ENCODE data around the gene RUFY3.

Gene RUFY3

DNA sequence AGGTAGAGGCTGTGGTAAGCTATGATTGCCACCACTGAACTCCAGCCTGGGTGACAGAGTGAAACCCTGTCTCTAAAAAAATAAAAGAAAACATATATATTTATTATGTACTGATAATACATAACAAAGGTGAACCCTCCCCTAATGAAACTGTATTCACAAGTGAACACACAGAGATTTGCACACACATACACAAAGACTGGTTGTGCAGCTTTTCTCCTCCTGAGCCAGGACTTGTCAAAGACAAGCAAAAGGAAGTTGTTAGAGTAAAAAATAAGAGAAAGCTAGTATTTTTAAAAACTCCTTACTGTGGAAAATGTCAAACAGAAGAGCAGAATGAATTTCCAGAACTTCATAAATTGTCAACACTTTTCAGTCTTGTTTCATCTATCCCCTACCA, 119.4 kb downstream of the RUFY3 start:
- H3K79me2 ChIP-seq (ENCODE audit: insufficient read depth, low read depth), result peaks cover 29% of the 10 kb centered on the region
- H3K36me3 ChIP-seq (ENCODE audit: insufficient read depth), result no peaks in the 10 kb centered on the region
- TF ChIP-seq CTCF (conservative IDR thresholded peaks at IDR 0.05; ENCODE audit: low read depth, low read length), result no peak
- H4K20me1 ChIP-seq (ENCODE audit: insufficient read depth), result peaks cover 17% of the 10 kb centered on the region
- H3K9ac ChIP-seq, result no peak overlapping the region
- H3K4me2 ChIP-seq, result no peak overlapping the region
- no peaks in the 10 kb centered on the region for H3K27me3 ChIP-seq (ENCODE audit: insufficient read depth, low read depth)
- no peak overlapping the region for H2AFZ ChIP-seq (ENCODE audit: low read depth)
- no peak overlapping the region for H3K4me3 ChIP-seq (IDR thresholded peaks at IDR 0.05; ENCODE audit: insufficient read depth, low read depth, low read length)
- H3K4me1 ChIP-seq (ENCODE audit: low read depth, poor library complexity, severe bottlenecking), result peaks cover 27% of the 10 kb centered on the region
- H3K27ac ChIP-seq, result no peak overlapping the region

DNA sequence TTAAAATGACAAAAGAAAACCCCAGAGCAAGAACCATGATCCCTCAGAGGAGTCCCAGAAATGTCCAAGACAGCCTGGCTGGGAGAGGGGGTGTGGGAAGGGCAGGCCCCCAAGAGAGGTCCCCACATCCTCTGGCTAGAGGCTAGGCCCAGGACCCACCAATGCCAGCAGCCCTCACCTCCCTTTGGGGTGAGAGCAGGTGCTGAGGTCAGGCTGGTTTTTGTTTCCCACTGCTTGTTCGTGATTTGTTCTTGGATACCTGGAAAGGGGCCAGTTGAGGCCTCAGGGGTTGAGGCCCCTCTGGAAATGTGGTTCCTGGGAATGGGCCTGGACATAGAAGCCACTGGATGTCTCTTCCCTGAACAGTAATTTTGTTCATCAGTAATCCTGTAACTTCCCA, 120.2 kb downstream of the RUFY3 start:
- no peak overlapping the region for H2AFZ ChIP-seq (ENCODE audit: low read depth)
- no peak for TF ChIP-seq CTCF (conservative IDR thresholded peaks at IDR 0.05; ENCODE audit: low read depth, low read length)
- no peaks in the 10 kb centered on the region for H3K27me3 ChIP-seq (ENCODE audit: insufficient read depth, low read depth)
- H3K4me1 ChIP-seq (ENCODE audit: low read depth, poor library complexity, severe bottlenecking), result peaks cover 23% of the 10 kb centered on the region
- no peaks in the 10 kb centered on the region for H3K36me3 ChIP-seq (ENCODE audit: insufficient read depth)
- H3K27ac ChIP-seq, result no peak overlapping the region
- H3K9ac ChIP-seq, result no peak overlapping the region
- no peak overlapping the region for H3K4me3 ChIP-seq (IDR thresholded peaks at IDR 0.05; ENCODE audit: insufficient read depth, low read depth, low read length)
- peaks cover 22% of the 10 kb centered on the region for H3K79me2 ChIP-seq (ENCODE audit: insufficient read depth, low read depth)
- H3K4me2 ChIP-seq, result no peak overlapping the region
- peaks cover 10% of the 10 kb centered on the region for H4K20me1 ChIP-seq (ENCODE audit: insufficient read depth)

DNA sequence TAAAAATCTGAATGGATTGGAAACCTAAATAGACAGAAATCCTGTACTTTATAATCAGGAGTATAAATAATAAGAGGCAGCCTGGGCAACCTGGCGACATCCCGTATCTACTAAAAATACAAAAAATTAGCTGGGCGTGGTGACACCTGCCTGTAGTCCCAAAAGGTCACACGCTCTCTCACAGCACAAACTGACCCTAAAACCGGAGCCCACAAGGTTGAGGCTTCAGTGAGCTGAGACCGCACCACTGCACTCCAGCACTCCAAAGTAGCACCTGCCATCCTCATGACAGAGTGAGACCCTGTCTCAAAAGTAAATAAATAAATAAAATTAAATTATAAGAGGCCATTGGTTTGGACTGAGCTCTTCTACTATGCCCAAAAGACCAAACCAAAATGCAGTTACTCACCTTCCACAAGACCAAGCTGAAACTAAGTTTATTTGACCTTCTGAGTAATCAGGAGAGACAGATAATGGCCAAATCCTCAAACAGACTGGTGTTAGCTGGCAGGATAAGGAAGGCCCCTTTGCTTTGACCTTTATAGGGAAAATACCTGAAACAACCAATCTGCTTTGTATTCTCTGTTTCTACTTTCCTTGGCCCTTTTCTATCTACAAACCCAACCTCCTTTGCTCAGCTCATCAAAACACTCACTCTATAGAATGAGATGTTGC, 121.1 kb downstream of the RUFY3 start:
- no peak overlapping the region for H3K9ac ChIP-seq
- no peak overlapping the region for H3K4me2 ChIP-seq
- no peak overlapping the region for H3K27ac ChIP-seq
- peaks cover 15% of the 10 kb centered on the region for H3K4me1 ChIP-seq (ENCODE audit: low read depth, poor library complexity, severe bottlenecking)
- no peak overlapping the region for H3K4me3 ChIP-seq (IDR thresholded peaks at IDR 0.05; ENCODE audit: insufficient read depth, low read depth, low read length)
- H4K20me1 ChIP-seq (ENCODE audit: insufficient read depth), result 0 out of 2 replicates have a peak, but pooled peaks cover 7% of the 10 kb centered on the region
- no peak overlapping the region for H2AFZ ChIP-seq (ENCODE audit: low read depth)
- TF ChIP-seq CTCF (conservative IDR thresholded peaks at IDR 0.05; ENCODE audit: low read depth, low read length), result no peak
- peaks cover 12% of the 10 kb centered on the region for H3K79me2 ChIP-seq (ENCODE audit: insufficient read depth, low read depth)
- H3K27me3 ChIP-seq (ENCODE audit: insufficient read depth, low read depth), result no peaks in the 10 kb centered on the region
- H3K36me3 ChIP-seq (ENCODE audit: insufficient read depth), result no peaks in the 10 kb centered on the region

GRCh38 chr4:70844180-70844579, 122.4 kb downstream of the RUFY3 start:
- no peak for TF ChIP-seq CTCF (conservative IDR thresholded peaks at IDR 0.05; ENCODE audit: low read depth, low read length)
- H3K27me3 ChIP-seq (ENCODE audit: insufficient read depth, low read depth), result no peaks in the 10 kb centered on the region
- H2AFZ ChIP-seq (ENCODE audit: low read depth), result no peak overlapping the region
- no peak overlapping the region for H3K27ac ChIP-seq
- H4K20me1 ChIP-seq (ENCODE audit: insufficient read depth), result no peaks in the 10 kb centered on the region
- H3K36me3 ChIP-seq (ENCODE audit: insufficient read depth), result no peaks in the 10 kb centered on the region
- H3K4me2 ChIP-seq, result no peak overlapping the region
- no peak overlapping the region for H3K4me3 ChIP-seq (IDR thresholded peaks at IDR 0.05; ENCODE audit: insufficient read depth, low read depth, low read length)
- H3K79me2 ChIP-seq (ENCODE audit: insufficient read depth, low read depth), result no peaks in the 10 kb centered on the region
- no peak overlapping the region for H3K9ac ChIP-seq
- peaks cover 15% of the 10 kb centered on the region for H3K4me1 ChIP-seq (ENCODE audit: low read depth, poor library complexity, severe bottlenecking)
